HEK293T (cell line): ENCODE results near the gene CFAP251.

Source experiments
- BHLHE40 ChIP-seq: fragments of 450-650 bp; IDR thresholded peaks from 2 replicates; pipeline ENCODE4 v1.6.1; 2016; ENCODE audit warnings: mild to moderate bottlenecking, moderate library complexity, borderline replicate concordance
- ELF4 ChIP-seq: fragments of 450-650 bp; IDR thresholded peaks from 2 replicates; pipeline ENCODE4 v1.6.1; 2017; ENCODE audit warnings: antibody characterized with exemption
- FOXK2 ChIP-seq: fragments of 450-650 bp; IDR thresholded peaks from 2 replicates; pipeline ENCODE4 v1.6.1; 2016; ENCODE audit warnings: mild to moderate bottlenecking
- FOXM1 ChIP-seq: fragments of 450-650 bp; IDR thresholded peaks from 2 replicates; pipeline ENCODE4 v1.6.1; 2017; ENCODE audit warnings: mild to moderate bottlenecking, borderline replicate concordance
- HDGF ChIP-seq: fragments of 450-650 bp; IDR thresholded peaks from 2 replicates; pipeline ENCODE4 v1.6.1; 2017; ENCODE audit warnings: antibody characterized with exemption, borderline replicate concordance
- LEF1 ChIP-seq: fragments of 450-650 bp; IDR thresholded peaks from 2 replicates; pipeline ENCODE4 v1.6.1; 2017; ENCODE audit warnings: mild to moderate bottlenecking, borderline replicate concordance
- NFRKB ChIP-seq: fragments of 450-650 bp; IDR thresholded peaks from 2 replicates; pipeline ENCODE4 v1.6.1; 2016; ENCODE audit warnings: mild to moderate bottlenecking, moderate library complexity
- SP1 ChIP-seq: fragments of 450-650 bp; IDR thresholded peaks from 2 replicates; pipeline ENCODE4 v1.6.1; 2017
- SUZ12 ChIP-seq: fragments of 450-650 bp; IDR thresholded peaks from 2 replicates; pipeline ENCODE4 v1.6.1; 2016; ENCODE audit warnings: mild to moderate bottlenecking
- TARDBP ChIP-seq: fragments of 450-650 bp; IDR thresholded peaks from 2 replicates; pipeline ENCODE4 v1.6.1; 2016

- no peak for TF ChIP-seq NFRKB
- TF ChIP-seq SP1, result no peak
- no peak for TF ChIP-seq SUZ12
- no peak for TF ChIP-seq FOXM1
- TF ChIP-seq TARDBP, result no peak
- no peak for TF ChIP-seq LEF1
- TF ChIP-seq ELF4, result no peak
- no peak for TF ChIP-seq HDGF
- no peak for TF ChIP-seq FOXK2
- no peak for TF ChIP-seq BHLHE40
Observed at GRCh38 chr12:122035292-122035691, 116.9 kb downstream of the CFAP251 start.
